GM21367 (cell line): ENCODE measurements around the gene CLK2.
"Not testable (repeated sequence)": the region's sequence is repeated elsewhere in the genome, so short reads cannot be mapped to it uniquely, and the experiment has no call there.

ENCODE experiments used
- ATAC-seq: cut with Tn5 transposase; IDR thresholded peaks from one replicate; pipeline ENCODE4 v1.9.1; 2021; ENCODE audit not compliant: unreplicated experiment

CLK2 gene

GRCh38 chr1:155214702-155215101, 58.6 kb downstream of the CLK2 start:
- not testable (repeated sequence) for ATAC-seq
